ENCODE measurements around the gene FARS2. TPM values are rescaled to one million over a fixed set of nuclear protein-coding genes. Genes with fewer than 3 reads are reported as not detected.

FARS2 gene
- total and polyA plus RNA-seq, 4 donors, result 6.3 to 14.2 (median 10.5) TPM

DNA sequence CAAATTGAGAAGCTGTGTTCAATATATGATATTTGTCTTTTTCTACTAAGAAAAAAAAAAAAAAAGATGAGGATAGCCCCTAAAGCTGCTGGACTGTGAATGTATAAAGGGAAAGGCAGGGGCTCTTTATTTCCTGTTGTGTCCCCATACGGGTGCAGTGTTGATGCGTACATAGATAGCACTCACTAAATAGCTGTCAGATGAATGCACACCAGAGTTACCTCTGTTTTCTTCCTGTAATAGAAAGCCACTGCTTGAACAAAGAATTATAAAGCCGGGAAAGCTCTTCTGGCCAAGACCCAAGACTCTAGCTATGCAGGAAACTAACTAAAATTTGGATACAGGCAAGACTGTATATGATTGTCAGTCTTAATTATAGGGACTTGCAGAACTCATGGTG, 260.0 kb downstream of the FARS2 start:
- H3K27me3 ChIP-seq (ENCODE audit: control insufficient read depth in 1 of 2, insufficient read depth in 2 of 2, low read length in 1 of 2), result no peaks in the 10 kb centered on the region
- no peak overlapping the region for H3K4me3 ChIP-seq (ENCODE audit: low read length in 2 of 2)
- no peaks in the 10 kb centered on the region for H3K9me3 ChIP-seq (ENCODE audit: control insufficient read depth, low read length)
- DNase-seq, result no peak
- ATAC-seq (ENCODE audit: low FRiP score), result no peak
- H3K4me1 ChIP-seq (ENCODE audit: control insufficient read depth in 1 of 2, insufficient read depth in 2 of 2, low read length in 2 of 2), result no peaks in the 10 kb centered on the region
- no peak overlapping the region for H3K27ac ChIP-seq (ENCODE audit: low read depth in 1 of 2, low read length in 2 of 2)
- H3K36me3 ChIP-seq (ENCODE audit: control insufficient read depth in 1 of 2, insufficient read depth in 2 of 2, low read length in 1 of 2), result no peaks in the 10 kb centered on the region
- 66 to 78% methylated on average over 3 of the region's 3 CpGs for WGBS, 2 donors
- intact Hi-C loops (cut with DNase I), result no loop called here

- DNase-seq, result no peak
- no peak overlapping the region for H3K4me3 ChIP-seq (ENCODE audit: low read length in 2 of 2)
- no peaks in the 10 kb centered on the region for H3K9me3 ChIP-seq (ENCODE audit: control insufficient read depth, low read length)
- intact Hi-C loops (cut with DNase I), result no loop called here
- H3K27ac ChIP-seq (ENCODE audit: low read depth in 1 of 2, low read length in 2 of 2), result no peak overlapping the region
- no peaks in the 10 kb centered on the region for H3K27me3 ChIP-seq (ENCODE audit: control insufficient read depth in 1 of 2, insufficient read depth in 2 of 2, low read length in 1 of 2)
- no peak for ATAC-seq (ENCODE audit: low FRiP score)
- no peaks in the 10 kb centered on the region for H3K4me1 ChIP-seq (ENCODE audit: control insufficient read depth in 1 of 2, insufficient read depth in 2 of 2, low read length in 2 of 2)
- no peaks in the 10 kb centered on the region for H3K36me3 ChIP-seq (ENCODE audit: control insufficient read depth in 1 of 2, insufficient read depth in 2 of 2, low read length in 1 of 2)
Observed at GRCh38 chr6:5522147-5522546, 260.8 kb downstream of the FARS2 start.

DNA sequence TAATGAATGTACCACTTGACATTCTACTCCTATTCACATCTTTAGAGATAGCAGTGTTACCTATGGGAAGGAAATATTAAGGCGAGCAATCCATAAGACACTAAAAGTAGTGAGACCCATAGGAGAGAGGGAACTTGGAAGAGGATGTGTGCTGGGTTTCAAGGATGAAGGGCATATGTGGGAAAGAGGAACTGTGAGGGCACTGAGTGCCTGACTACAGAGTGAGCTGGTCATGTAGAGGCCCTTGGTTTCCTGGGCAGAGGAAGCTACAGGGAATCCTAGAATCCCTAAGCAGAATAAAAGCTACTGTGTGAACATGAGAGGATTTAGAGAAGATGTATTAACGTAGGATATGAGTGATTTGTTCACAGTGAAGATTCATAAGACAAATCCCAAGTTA, 262.8 kb downstream of the FARS2 start:
- H3K9me3 ChIP-seq (ENCODE audit: control insufficient read depth, low read length), result no peaks in the 10 kb centered on the region
- intact Hi-C loops (cut with DNase I), result no loop called here
- H3K36me3 ChIP-seq (ENCODE audit: control insufficient read depth in 1 of 2, insufficient read depth in 2 of 2, low read length in 1 of 2), result no peaks in the 10 kb centered on the region
- H3K4me1 ChIP-seq (ENCODE audit: control insufficient read depth in 1 of 2, insufficient read depth in 2 of 2, low read length in 2 of 2), result no peaks in the 10 kb centered on the region
- DNase-seq, result no peak
- 96 to 100% methylated on average over 2 of the region's 2 CpGs for WGBS, 2 donors
- no peaks in the 10 kb centered on the region for H3K27me3 ChIP-seq (ENCODE audit: control insufficient read depth in 1 of 2, insufficient read depth in 2 of 2, low read length in 1 of 2)
- no peak overlapping the region for H3K27ac ChIP-seq (ENCODE audit: low read depth in 1 of 2, low read length in 2 of 2)
- H3K4me3 ChIP-seq (ENCODE audit: low read length in 2 of 2), result no peak overlapping the region
- no peak for ATAC-seq (ENCODE audit: low FRiP score)

DNA sequence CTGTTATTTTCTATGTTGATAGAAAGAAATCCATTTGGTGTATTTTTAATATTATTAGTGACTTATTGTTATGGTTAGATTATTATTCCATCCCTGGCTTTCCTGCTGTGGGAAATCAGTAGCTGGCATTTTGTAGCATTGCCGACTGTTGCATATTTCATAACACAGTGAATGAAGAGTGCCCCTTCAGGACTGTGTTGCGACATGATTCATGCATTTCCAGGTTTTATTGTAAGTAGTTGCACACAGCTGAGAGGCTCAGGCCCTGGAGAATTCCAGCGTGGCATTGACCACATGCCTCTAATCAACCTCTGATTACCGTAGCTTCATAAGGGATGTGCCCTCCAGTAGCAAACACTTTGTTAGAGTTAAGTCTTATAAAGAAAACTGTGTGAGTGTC, 263.9 kb downstream of the FARS2 start:
- ATAC-seq (ENCODE audit: low FRiP score), result no peak
- H3K27me3 ChIP-seq (ENCODE audit: control insufficient read depth in 1 of 2, insufficient read depth in 2 of 2, low read length in 1 of 2), result no peaks in the 10 kb centered on the region
- H3K9me3 ChIP-seq (ENCODE audit: control insufficient read depth, low read length), result no peaks in the 10 kb centered on the region
- no peak overlapping the region for H3K4me3 ChIP-seq (ENCODE audit: low read length in 2 of 2)
- no peaks in the 10 kb centered on the region for H3K36me3 ChIP-seq (ENCODE audit: control insufficient read depth in 1 of 2, insufficient read depth in 2 of 2, low read length in 1 of 2)
- 87 to 89% methylated on average over 4 of the region's 4 CpGs for WGBS, 2 donors
- H3K27ac ChIP-seq (ENCODE audit: low read depth in 1 of 2, low read length in 2 of 2), result no peak overlapping the region
- intact Hi-C loops (cut with DNase I), result no loop called here
- no peak for DNase-seq
- no peaks in the 10 kb centered on the region for H3K4me1 ChIP-seq (ENCODE audit: control insufficient read depth in 1 of 2, insufficient read depth in 2 of 2, low read length in 2 of 2)

DNA sequence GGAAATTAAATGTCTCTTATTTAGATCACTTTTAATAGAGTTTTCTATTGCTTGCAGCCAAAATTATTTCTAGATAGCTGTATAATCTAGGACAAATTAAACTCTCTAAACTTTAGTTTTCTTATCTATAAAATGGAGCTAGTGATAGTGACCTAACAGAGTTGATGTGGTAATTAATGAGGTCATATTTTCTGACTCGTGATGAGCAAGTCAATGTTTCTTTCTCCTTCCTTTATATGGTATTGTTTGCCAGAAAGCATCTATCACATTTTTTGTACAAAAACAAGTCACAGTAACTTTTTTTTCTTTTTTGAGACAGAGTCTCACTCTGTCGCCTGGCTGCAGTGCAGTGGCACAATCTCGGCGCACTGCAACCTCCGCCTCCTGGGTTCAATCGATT, 267.7 kb downstream of the FARS2 start:
- 93 to 95% methylated on average over 6 of the region's 6 CpGs for WGBS, 2 donors
- no peak overlapping the region for H3K27ac ChIP-seq (ENCODE audit: low read depth in 1 of 2, low read length in 2 of 2)
- no peaks in the 10 kb centered on the region for H3K36me3 ChIP-seq (ENCODE audit: control insufficient read depth in 1 of 2, insufficient read depth in 2 of 2, low read length in 1 of 2)
- no peaks in the 10 kb centered on the region for H3K27me3 ChIP-seq (ENCODE audit: control insufficient read depth in 1 of 2, insufficient read depth in 2 of 2, low read length in 1 of 2)
- DNase-seq (no peak), ATAC-seq (ENCODE audit: low FRiP score) (no peak)
- H3K4me3 ChIP-seq (ENCODE audit: low read length in 2 of 2), result no peak overlapping the region
- no peaks in the 10 kb centered on the region for H3K4me1 ChIP-seq (ENCODE audit: control insufficient read depth in 1 of 2, insufficient read depth in 2 of 2, low read length in 2 of 2)
- no peaks in the 10 kb centered on the region for H3K9me3 ChIP-seq (ENCODE audit: control insufficient read depth, low read length)
- intact Hi-C loops (cut with DNase I), result no loop called here

GRCh38 chr6:5529733-5530132, 268.4 kb downstream of the FARS2 start:
- Histone ChIP-seq H3K4me3 (ENCODE audit: low read length in 2 of 2) (no peak overlapping the region), H3K27ac (ENCODE audit: low read depth in 1 of 2, low read length in 2 of 2) (no peak overlapping the region), H3K4me1 (ENCODE audit: control insufficient read depth in 1 of 2, insufficient read depth in 2 of 2, low read length in 2 of 2) (no peaks in the 10 kb centered on the region), H3K27me3 (ENCODE audit: control insufficient read depth in 1 of 2, insufficient read depth in 2 of 2, low read length in 1 of 2) (no peaks in the 10 kb centered on the region), H3K36me3 (ENCODE audit: control insufficient read depth in 1 of 2, insufficient read depth in 2 of 2, low read length in 1 of 2) (peaks cover 0 to 1% of the 10 kb centered on the region in 2 donors), H3K9me3 (ENCODE audit: control insufficient read depth, low read length) (no peaks in the 10 kb centered on the region)
- intact Hi-C loops (cut with DNase I), result no loop called here
- WGBS, 2 donors, result 90 to 95% methylated on average over 1 of the region's 1 CpG
- ATAC-seq (ENCODE audit: low FRiP score), result no peak
- no peak for DNase-seq

DNA sequence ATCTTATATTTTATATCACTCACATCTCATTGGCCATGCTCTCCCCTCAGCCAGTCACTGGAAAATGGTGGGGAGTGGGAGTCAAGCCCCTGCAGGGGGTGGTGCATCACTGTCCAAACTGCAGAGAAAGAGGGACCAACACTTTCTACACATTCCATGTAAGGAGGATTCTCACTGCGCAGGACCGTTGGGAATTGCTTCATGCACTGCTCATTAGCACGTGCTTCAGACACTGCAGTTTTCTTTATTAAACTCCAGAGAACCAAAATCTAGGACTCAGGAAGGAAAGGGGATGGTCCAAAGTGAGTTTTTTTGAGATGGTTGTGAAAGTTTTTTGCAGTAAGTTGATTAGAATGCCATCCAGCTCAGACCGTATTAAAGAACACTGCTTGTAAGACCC, 269.8 kb downstream of the FARS2 start:
- Histone ChIP-seq H3K36me3 (ENCODE audit: control insufficient read depth in 1 of 2, insufficient read depth in 2 of 2, low read length in 1 of 2) (peaks cover 0 to 2% of the 10 kb centered on the region in 2 donors), H3K4me3 (ENCODE audit: low read length in 2 of 2) (no peak overlapping the region), H3K4me1 (ENCODE audit: control insufficient read depth in 1 of 2, insufficient read depth in 2 of 2, low read length in 2 of 2) (no peaks in the 10 kb centered on the region), H3K27me3 (ENCODE audit: control insufficient read depth in 1 of 2, insufficient read depth in 2 of 2, low read length in 1 of 2) (no peaks in the 10 kb centered on the region), H3K9me3 (ENCODE audit: control insufficient read depth, low read length) (no peaks in the 10 kb centered on the region), H3K27ac (ENCODE audit: low read depth in 1 of 2, low read length in 2 of 2) (no peak overlapping the region)
- intact Hi-C loops (cut with DNase I), result no loop called here
- 92 to 97% methylated on average over 4 of the region's 4 CpGs for WGBS, 2 donors
- ATAC-seq (ENCODE audit: low FRiP score) (no peak), DNase-seq (no peak)

DNA sequence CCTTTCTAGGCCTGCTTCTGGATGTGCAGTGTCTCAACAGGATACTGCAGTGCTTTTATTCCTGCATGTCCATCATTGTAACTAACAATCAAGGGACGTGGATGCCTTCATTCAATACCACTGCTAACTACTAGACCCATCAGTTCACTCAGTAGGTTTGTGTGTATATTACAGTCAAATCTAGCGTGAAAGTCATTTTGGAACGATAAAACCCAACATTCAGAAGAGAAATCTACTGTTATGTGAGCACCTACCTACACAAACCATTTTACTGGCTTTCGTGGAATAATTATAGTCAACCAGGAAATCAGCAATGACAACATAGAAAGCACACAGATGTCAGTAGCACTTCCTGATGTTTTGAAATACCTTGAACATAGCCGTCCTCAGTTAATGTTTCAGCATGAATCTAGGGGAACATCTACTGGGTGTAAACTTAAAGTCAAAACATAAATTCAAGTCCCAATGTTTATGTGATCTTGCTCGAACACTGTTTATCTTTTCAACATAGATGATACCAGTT, 270.6 kb downstream of the FARS2 start:
- no peak overlapping the region for H3K4me3 ChIP-seq (ENCODE audit: low read length in 2 of 2)
- H3K9me3 ChIP-seq (ENCODE audit: control insufficient read depth, low read length), result no peaks in the 10 kb centered on the region
- no peak for DNase-seq
- WGBS, 2 donors, result 89 to 91% methylated on average over 6 of the region's 6 CpGs
- H3K27ac ChIP-seq (ENCODE audit: low read depth in 1 of 2, low read length in 2 of 2), result no peak overlapping the region
- intact Hi-C loops (cut with DNase I), result no loop called here
- no peaks in the 10 kb centered on the region for H3K27me3 ChIP-seq (ENCODE audit: control insufficient read depth in 1 of 2, insufficient read depth in 2 of 2, low read length in 1 of 2)
- ATAC-seq (ENCODE audit: low FRiP score), result no peak
- peaks cover 0 to 2% of the 10 kb centered on the region in 2 donors for H3K36me3 ChIP-seq (ENCODE audit: control insufficient read depth in 1 of 2, insufficient read depth in 2 of 2, low read length in 1 of 2)
- no peaks in the 10 kb centered on the region for H3K4me1 ChIP-seq (ENCODE audit: control insufficient read depth in 1 of 2, insufficient read depth in 2 of 2, low read length in 2 of 2)

DNA sequence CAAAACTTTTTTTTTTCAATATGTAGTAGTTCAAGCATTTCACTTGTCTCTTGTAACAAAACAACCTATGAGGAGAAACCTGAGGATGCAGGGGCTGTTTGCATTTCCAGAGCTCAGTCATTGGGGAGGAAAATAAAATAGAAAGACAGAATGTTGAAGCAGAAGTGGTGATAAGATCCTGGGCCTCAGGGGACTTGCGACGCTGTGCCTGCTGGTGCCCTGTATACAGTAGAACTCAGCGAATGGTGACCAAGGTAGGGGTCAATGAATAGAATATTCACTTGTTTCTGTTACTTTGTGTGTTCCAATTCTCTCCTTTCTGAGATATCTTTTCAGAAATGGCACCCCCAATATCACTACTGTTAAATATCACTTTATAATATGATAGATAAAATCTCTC, 271.6 kb downstream of the FARS2 start:
- Histone ChIP-seq H3K36me3 (ENCODE audit: control insufficient read depth in 1 of 2, insufficient read depth in 2 of 2, low read length in 1 of 2) (peaks cover 0 to 2% of the 10 kb centered on the region in 2 donors), H3K4me3 (ENCODE audit: low read length in 2 of 2) (no peak overlapping the region), H3K27ac (ENCODE audit: low read depth in 1 of 2, low read length in 2 of 2) (no peak overlapping the region), H3K27me3 (ENCODE audit: control insufficient read depth in 1 of 2, insufficient read depth in 2 of 2, low read length in 1 of 2) (no peaks in the 10 kb centered on the region), H3K9me3 (ENCODE audit: control insufficient read depth, low read length) (no peaks in the 10 kb centered on the region), H3K4me1 (ENCODE audit: control insufficient read depth in 1 of 2, insufficient read depth in 2 of 2, low read length in 2 of 2) (no peaks in the 10 kb centered on the region)
- intact Hi-C loops (cut with DNase I), result no loop called here
- WGBS, 2 donors, result 83 to 87% methylated on average over 3 of the region's 3 CpGs
- DNase-seq (no peak), ATAC-seq (ENCODE audit: low FRiP score) (no peak)
